SJSA1 (cell line): ENCODE results near the gene MS4A18. TPM values are rescaled to one million over a fixed set of nuclear protein-coding genes. Genes with fewer than 3 reads are reported as not detected.

Experiments used
- DNase-seq, 2 experiments: peaks; one replicate each; pipeline ENCODE4 v3.0.0-alpha.2; 2015 to 2020; ENCODE audit warnings: low spot score in 2 of 2, low read depth in 1 of 2
- H3K27ac ChIP-seq: fragments of 250-450 bp; sonication (Bioruptor Pico); 2 replicates; pipeline ENCODE4 v1.5.1; 2020; ENCODE audit warnings: mild to moderate bottlenecking, moderate library complexity
- H3K27me3 ChIP-seq: fragments of 250-450 bp; sonication (Bioruptor Pico); replicated peaks from 2 replicates; pipeline ENCODE4 v1.5.1; 2020; ENCODE audit warnings: mild to moderate bottlenecking, moderate library complexity
- H3K36me3 ChIP-seq: fragments of 250-450 bp; sonication (Bioruptor Pico); 2 replicates; pipeline ENCODE4 v1.5.1; 2020; ENCODE audit warnings: mild to moderate bottlenecking
- H3K4me1 ChIP-seq: fragments of 250-450 bp; sonication (Bioruptor Pico); replicated peaks from 2 replicates; pipeline ENCODE4 v1.6.1; 2021; ENCODE audit warnings: mild to moderate bottlenecking
- H3K4me3 ChIP-seq: fragments of 250-450 bp; sonication (Bioruptor Pico); 2 replicates; pipeline ENCODE4 v1.5.1; 2020; ENCODE audit warnings: mild to moderate bottlenecking
- H3K9me3 ChIP-seq: fragments of 250-450 bp; sonication (Bioruptor Pico); replicated peaks from 2 replicates; pipeline ENCODE4 v1.5.1; 2020; ENCODE audit warnings: mild to moderate bottlenecking
- total RNA-seq: library from RNA; depleted of rRNA; stranded (reverse); fragments of >200 nt; shearing (Covaris generic); gene quantifications from 2 replicates; pipeline ENCODE4 v1.2.3, GENCODE V29; 2014

Gene MS4A18
- total RNA-seq, 1 experiment from 2014 or later, result not detected

DNA sequence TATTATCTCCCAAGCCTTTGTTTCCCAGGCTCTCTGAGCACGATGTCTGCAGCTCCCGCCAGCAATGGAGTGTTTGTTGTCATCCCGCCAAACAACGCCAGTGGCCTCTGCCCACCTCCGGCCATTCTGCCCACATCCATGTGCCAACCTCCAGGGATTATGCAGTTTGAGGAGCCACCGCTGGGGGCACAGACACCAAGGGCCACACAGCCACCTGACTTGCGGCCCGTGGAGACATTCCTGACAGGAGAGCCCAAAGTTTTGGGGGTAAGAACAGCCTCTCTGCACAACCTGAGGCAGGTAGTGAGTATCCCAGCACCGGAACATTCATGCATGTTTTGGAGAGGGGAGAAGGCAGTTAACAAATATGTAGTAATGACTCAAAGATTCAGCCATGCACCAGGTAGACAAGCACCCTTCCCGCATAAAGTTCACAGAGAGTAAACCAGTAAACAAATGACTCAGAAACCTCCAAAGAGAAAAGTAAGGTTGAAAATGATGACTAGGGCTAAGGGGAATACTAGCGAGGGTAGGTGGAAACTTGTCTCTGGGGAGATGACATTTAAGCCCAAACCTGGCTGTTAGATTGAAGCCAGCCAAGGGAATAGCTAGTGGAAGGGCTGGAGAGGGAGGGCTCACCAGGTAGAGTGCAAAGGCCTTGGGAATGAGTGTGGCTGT, 39.3 kb downstream of the MS4A18 start:
- Histone ChIP-seq H3K4me1 (no peaks in the 10 kb centered on the region), H3K4me3 (no peak overlapping the region), H3K27me3 (peaks cover 22% of the 10 kb centered on the region), H3K36me3 (no peaks in the 10 kb centered on the region), H3K9me3 (no peaks in the 10 kb centered on the region), H3K27ac (no peak overlapping the region)
- DNase-seq, result no peak

DNA sequence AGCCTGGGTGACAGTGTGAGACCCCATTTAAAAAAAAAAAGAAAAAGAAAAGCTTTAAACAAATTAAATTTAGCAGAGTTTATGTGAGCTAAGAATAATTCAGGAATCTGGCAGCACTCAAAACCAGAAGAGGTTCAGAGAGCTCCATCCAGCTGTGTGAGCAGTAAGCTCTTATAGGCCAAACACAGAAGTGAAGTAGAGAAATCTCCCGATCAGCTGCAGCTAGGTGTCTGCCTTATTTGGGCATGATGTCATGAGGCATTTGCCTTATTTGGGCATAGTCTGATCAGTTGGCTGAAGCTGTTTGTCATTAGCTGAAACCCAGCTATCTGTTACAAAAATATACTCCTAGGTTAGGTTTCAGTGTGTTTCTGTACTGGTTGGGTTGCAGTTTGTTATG, 40.4 kb downstream of the MS4A18 start:
- Histone ChIP-seq H3K9me3 (no peaks in the 10 kb centered on the region), H3K4me3 (no peak overlapping the region), H3K36me3 (no peaks in the 10 kb centered on the region), H3K27me3 (peaks cover 21% of the 10 kb centered on the region), H3K27ac (no peak overlapping the region), H3K4me1 (no peaks in the 10 kb centered on the region)
- no peak for DNase-seq

DNA sequence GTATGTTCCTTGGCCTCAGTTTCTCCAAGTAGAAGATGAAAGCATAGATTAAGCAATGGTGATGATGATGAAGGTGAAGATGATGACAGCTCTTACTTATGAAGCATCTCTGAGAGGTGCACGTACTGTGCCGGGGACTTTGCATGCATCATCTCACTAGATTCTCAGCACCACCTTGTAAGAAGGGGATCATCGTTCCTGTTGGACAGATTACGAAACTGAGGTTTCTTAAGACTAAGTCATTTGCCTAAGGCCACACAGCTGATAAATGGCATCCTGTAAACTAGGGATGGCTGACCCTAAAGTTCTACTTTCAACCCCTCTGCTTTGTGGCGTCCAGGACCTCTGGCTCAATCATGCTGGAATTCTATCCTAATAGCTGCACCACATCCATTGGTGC, 40.8 kb downstream of the MS4A18 start:
- Histone ChIP-seq H3K4me1 (no peaks in the 10 kb centered on the region), H3K36me3 (no peaks in the 10 kb centered on the region), H3K9me3 (no peaks in the 10 kb centered on the region), H3K27me3 (peaks cover 18% of the 10 kb centered on the region), H3K4me3 (no peak overlapping the region), H3K27ac (no peak overlapping the region)
- no peak for DNase-seq

DNA sequence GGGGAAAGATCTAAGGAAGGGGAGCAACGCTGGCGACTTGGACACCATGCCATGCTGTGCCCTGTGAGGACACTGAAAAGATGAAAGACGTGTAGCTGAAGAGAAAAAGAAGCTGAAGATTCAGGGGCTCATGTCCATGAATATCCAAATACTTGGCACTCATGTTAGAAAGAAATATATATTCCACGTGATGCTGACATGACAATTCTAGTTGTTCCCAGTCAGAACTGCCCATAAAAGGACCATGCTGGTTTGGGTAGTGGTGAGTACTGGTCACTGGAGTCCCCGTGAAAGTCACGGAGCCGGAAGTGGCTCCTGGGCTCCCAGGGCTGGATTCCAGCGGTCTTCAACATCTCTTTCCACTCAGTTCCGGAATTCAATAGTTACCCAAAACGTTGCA, 42.0 kb downstream of the MS4A18 start:
- H3K4me3 ChIP-seq, result no peak overlapping the region
- DNase-seq, result no peak
- H3K27me3 ChIP-seq, result peaks cover 14% of the 10 kb centered on the region
- no peaks in the 10 kb centered on the region for H3K36me3 ChIP-seq
- no peak overlapping the region for H3K27ac ChIP-seq
- no peaks in the 10 kb centered on the region for H3K9me3 ChIP-seq
- no peaks in the 10 kb centered on the region for H3K4me1 ChIP-seq

DNA sequence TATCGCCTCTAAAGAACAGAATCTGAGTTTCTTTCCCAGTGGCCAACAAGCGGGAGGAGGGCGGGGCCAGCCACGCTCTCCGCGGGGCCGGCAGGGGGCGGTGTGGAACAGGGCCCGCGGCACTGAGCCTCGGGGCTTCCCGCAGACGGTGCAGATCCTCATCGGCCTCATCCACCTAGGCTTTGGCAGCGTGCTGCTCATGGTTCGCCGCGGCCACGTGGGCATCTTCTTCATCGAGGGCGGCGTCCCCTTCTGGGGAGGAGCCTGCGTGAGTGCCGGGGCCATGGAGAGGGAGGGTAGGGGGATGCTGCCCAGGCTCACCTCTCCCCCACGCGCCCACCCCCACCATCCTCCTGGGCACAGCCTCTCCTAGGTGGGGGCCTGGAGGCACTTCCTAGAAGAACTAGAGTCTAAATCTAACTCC, 42.9 kb downstream of the MS4A18 start:
- H3K36me3 ChIP-seq, result no peaks in the 10 kb centered on the region
- peaks cover 9% of the 10 kb centered on the region for H3K27me3 ChIP-seq
- H3K9me3 ChIP-seq, result no peaks in the 10 kb centered on the region
- H3K4me1 ChIP-seq, result no peaks in the 10 kb centered on the region
- no peak for DNase-seq
- H3K27ac ChIP-seq, result no peak overlapping the region
- H3K4me3 ChIP-seq, result no peak overlapping the region

DNA sequence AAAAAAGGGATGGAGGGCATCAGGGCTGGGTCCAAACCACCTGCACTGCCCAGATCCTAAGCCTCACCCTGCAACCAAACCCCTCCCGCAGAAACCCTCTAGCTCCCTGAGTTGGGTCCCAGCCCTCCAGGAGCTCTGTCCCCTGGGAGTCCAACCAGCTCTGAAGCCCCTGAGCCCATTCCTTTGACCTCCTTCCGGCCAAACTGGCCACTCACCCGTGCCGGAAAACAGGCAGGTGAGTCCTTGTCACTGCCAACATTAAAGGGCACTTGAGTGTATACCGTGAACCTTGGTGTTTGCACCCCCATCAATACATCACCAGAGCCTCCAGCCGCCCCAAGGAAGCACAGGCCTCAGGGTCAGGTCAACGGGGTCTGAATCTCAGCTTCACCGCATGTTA, 43.7 kb downstream of the MS4A18 start:
- no peak for DNase-seq
- Histone ChIP-seq H3K4me3 (no peak overlapping the region), H3K36me3 (no peaks in the 10 kb centered on the region), H3K27ac (no peak overlapping the region), H3K9me3 (no peaks in the 10 kb centered on the region), H3K27me3 (peaks cover 4% of the 10 kb centered on the region; the same call in 1 of the 2 replicates), H3K4me1 (no peaks in the 10 kb centered on the region)

DNA sequence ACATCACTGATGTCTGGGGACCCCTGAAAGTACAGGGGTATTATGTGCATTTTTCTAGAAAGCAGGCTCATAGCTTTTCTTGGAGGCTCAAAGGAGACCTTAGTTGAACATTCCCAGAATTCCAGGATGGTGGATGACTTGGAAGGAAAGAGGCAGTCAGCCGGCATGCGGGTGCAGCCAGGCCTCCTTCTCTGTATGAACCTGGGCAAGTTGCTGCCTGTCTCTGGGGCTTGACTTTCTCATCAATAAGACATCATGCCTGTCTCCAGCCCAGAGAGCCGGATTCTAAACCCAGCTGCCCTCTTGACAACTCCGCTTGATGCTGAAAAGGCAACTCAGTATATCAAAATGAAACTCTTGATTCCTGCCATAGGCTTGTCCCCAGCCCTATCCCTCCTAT, 44.8 kb downstream of the MS4A18 start:
- Histone ChIP-seq H3K4me1 (no peaks in the 10 kb centered on the region), H3K36me3 (no peaks in the 10 kb centered on the region), H3K4me3 (no peak overlapping the region), H3K9me3 (no peaks in the 10 kb centered on the region), H3K27me3 (peaks cover 4% of the 10 kb centered on the region; the same call in 1 of the 2 replicates), H3K27ac (no peak overlapping the region)
- no peak for DNase-seq

DNA sequence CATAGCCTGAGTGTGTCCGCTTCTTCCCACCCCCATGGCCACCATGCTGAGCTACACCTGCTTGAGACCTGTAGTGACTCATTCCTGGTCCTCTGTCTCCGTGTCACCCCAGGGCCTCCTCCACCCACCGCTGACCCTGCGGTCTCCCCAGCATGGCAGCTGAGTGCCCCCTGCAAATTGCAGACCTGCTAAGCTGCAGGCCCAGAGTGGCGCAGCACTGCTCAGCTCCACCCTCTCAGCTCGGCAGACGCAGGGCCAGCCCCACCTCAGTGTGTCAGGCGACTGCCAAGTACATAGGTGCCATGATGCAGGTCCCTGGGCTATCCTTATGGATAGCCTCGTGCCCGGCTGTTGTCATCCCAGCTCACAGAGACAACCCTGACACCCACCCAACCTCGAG, 45.3 kb downstream of the MS4A18 start:
- H3K27me3 ChIP-seq, result peaks cover 4% of the 10 kb centered on the region; the same call in 1 of the 2 replicates
- H3K9me3 ChIP-seq, result no peaks in the 10 kb centered on the region
- no peaks in the 10 kb centered on the region for H3K4me1 ChIP-seq
- H3K27ac ChIP-seq, result no peak overlapping the region
- no peak overlapping the region for H3K4me3 ChIP-seq
- DNase-seq, result no peak
- H3K36me3 ChIP-seq, result no peaks in the 10 kb centered on the region

DNA sequence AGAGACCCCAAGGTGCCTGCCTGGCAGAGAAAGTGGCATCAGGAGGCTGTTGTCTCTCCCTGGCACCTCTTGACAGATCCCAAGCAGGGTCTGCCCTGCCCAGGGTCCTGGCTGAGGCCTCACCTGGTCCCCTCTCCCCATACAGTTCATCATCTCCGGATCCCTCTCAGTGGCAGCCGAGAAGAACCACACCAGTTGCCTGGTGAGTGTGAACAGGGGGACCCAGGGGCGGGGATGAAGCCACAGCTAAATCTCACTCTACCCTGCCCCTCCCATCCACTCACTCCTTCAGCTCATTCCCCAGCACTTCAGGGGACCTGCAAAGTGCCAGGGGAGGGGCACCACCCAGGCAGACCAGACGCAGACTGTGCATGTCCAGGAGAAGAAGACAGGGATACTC, 46.6 kb downstream of the MS4A18 start:
- Histone ChIP-seq H3K36me3 (no peaks in the 10 kb centered on the region), H3K4me3 (no peak overlapping the region), H3K9me3 (no peaks in the 10 kb centered on the region), H3K4me1 (peaks cover 7% of the 10 kb centered on the region), H3K27me3 (peaks cover 4% of the 10 kb centered on the region; the same call in 1 of the 2 replicates), H3K27ac (no peak overlapping the region)
- no peak for DNase-seq

DNA sequence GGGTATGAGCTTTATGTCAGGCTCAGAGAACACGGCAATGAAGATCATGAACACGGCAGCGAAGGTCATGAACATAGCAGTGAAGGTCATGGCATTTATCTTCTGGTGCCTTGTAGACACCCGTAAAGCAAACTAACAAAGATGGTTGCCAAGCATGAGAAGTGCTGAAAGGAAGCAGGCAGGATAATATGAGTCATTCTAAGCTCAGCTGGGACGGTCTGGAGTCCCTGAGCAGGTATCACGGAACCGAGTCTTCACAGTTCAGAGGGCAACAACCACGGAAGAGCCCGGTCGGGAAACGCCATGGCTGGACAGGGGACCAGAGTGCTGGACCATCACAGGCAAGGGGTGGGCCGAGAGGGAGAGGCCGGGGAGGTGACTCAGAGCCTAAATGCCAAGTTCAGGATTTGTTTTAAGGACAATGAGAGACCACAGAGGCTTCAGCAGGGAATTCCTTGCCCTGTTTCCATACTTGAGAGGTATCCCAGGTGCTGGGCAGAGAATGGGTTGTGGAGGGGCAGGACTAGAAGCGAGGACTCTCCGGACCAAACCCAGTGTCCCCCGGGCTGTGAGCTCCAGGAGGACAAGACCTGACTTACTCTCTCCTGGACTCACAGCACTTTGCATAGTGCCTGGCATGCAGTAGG, 47.5 kb downstream of the MS4A18 start:
- DNase-seq, result no peak
- no peak overlapping the region for H3K27ac ChIP-seq

DNA sequence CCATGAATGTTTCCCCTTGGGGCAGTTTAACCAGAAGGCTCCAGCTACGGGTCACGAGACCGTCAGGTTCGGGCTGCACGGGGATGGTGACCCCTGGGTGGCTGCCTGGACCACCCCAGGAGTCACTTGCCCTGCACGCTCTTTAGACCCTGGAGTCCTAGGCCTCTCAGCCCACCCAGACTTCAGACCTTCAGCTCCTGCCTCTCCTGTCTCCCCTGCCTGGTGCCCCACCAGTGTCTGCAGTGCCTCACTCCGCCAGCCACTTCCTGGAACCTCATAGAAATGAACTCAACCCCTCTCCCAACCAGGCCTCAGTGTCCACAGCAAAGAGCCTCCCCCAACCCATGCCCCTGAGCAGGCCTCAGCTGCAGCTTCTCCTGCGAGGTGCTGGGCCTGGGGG, 48.1 kb downstream of the MS4A18 start:
- no peaks in the 10 kb centered on the region for H3K9me3 ChIP-seq
- no peak for DNase-seq
- H3K27me3 ChIP-seq, result 0 out of 2 replicates have a peak, but pooled peaks cover 4% of the 10 kb centered on the region
- peaks cover 22% of the 10 kb centered on the region for H3K4me1 ChIP-seq
- H3K27ac ChIP-seq, result no peak overlapping the region
- no peaks in the 10 kb centered on the region for H3K36me3 ChIP-seq
- H3K4me3 ChIP-seq, result no peak overlapping the region

More for the DNA sequence above, 47.5 kb downstream of the MS4A18 start:
- no peaks in the 10 kb centered on the region for H3K36me3 ChIP-seq
- peaks cover 16% of the 10 kb centered on the region for H3K4me1 ChIP-seq
- H3K27me3 ChIP-seq, result 0 out of 2 replicates have a peak, but pooled peaks cover 4% of the 10 kb centered on the region
- no peaks in the 10 kb centered on the region for H3K9me3 ChIP-seq
- no peak overlapping the region for H3K4me3 ChIP-seq

DNA sequence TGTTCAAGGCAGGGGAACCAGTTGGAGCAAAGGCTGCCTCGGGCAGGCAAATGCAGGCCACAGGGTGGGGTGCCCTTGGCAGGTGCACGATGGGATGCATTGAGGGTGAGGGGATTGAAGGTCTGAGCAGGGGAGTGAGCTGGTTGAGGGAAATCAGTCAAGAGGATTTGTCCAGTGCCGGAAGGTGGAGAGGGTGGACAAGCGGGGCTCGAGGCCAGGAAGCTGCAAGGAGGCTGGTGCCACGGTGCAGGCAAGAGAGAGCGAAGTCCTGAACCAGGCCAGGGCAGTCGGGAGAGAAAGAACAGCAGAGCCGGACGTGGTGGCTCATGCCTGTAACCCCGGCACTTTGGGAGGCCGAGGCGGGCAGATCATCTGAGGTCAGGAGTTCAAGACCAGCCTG, 50.2 kb downstream of the MS4A18 start:
- peaks cover 30% of the 10 kb centered on the region for H3K4me1 ChIP-seq
- no peak overlapping the region for H3K27ac ChIP-seq
- H3K27me3 ChIP-seq, result no peaks in the 10 kb centered on the region
- no peaks in the 10 kb centered on the region for H3K36me3 ChIP-seq
- H3K9me3 ChIP-seq, result no peaks in the 10 kb centered on the region
- no peak for DNase-seq
- H3K4me3 ChIP-seq, result no peak overlapping the region

DNA sequence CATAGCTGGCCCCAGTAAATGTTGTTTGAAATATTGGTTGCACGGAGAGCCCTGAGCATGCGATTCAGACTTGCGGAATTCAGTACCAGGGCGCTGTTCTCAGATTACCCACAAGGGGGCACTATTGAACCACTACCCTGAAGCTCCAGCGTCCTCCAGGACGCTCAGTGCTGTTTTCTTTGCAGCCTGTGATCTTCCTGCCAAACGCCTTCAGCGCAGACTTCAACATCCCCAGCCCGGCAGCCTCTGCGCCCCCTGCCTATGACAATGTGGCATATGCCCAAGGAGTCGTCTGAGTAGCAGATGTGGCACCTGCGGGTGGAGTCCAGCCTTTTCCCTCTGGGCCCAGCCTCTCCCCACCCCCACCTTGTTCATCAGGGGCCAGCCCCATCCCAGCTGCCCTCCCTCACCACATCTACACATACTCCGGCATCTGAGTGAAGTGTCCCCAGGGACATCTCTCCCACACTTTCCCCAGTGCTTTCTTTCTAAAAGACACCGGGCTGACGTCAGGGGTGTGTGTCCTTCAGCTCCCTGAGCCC, 51.0 kb downstream of the MS4A18 start:
- Histone ChIP-seq H3K27ac (no peak overlapping the region), H3K4me1 (peaks cover 30% of the 10 kb centered on the region), H3K36me3 (no peaks in the 10 kb centered on the region), H3K27me3 (no peaks in the 10 kb centered on the region), H3K9me3 (no peaks in the 10 kb centered on the region), H3K4me3 (no peak overlapping the region)
- peak; percentile 80 to 94 for DNase-seq

DNA sequence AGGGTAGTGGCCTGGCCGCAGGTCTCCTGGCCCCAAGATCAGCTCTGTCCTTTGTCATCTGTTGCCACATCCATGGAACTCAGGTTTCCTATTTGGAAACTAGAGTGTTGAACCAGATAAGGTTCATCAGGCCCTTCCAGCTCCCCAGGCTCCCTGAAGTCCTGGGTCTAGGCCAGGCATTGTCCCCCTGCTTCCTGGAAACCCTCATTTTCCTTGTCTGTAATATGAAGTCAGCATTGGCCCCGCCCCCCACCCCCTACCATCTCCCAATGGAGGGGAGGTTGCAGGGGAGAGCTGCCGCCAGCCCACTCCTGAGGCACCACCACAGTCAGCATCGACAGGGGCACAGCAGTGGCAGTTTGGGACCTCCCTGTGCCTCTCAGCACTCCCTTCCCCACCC, 51.6 kb downstream of the MS4A18 start:
- no peaks in the 10 kb centered on the region for H3K27me3 ChIP-seq
- peaks cover 30% of the 10 kb centered on the region for H3K4me1 ChIP-seq
- H3K4me3 ChIP-seq, result no peak overlapping the region
- H3K9me3 ChIP-seq, result 0 out of 2 replicates have a peak, but pooled peaks cover 4% of the 10 kb centered on the region
- DNase-seq, result no peak
- no peak overlapping the region for H3K27ac ChIP-seq
- no peaks in the 10 kb centered on the region for H3K36me3 ChIP-seq
